GM12878 (cell line): ENCODE data around the gene MRPS21. TPM values are rescaled to one million over a fixed set of nuclear protein-coding genes. Genes with fewer than 3 reads are reported as not detected.

Experiments
- ATAC-seq: fragments of 200-7000 bp; cut with Tn5 transposase; 3 replicates; pipeline ENCODE4 v1.9.1; 2020; ENCODE audit warnings: mild to moderate bottlenecking, moderate library complexity
- BruUV-seq: library from RNA; stranded (reverse); fragments of 400-500 nt; replicated peaks from 2 replicates; lab custom pipeline; 2021; lab: Mats Ljungman, UMichigan
- CTCF ChIA-PET: fragments of 300-600 bp; sonication (Branson Sonifier 250); formaldehyde crosslinking; extraction: SDS; loops from one replicate; lab custom pipeline; 2021; ENCODE audit warnings: inconsistent platforms; lab: Yijun Ruan, JAX
- POLR2A ChIA-PET: fragments of 350-600 bp; formaldehyde crosslinking; extraction: SDS; loops from one replicate; lab custom pipeline; 2021; ENCODE audit warnings: inconsistent platforms; lab: Charles Lee
- RAD21 ChIA-PET: fragments of 300-600 bp; sonication (Branson Sonifier 250); formaldehyde crosslinking; loops from one replicate; lab custom pipeline; 2023; ENCODE audit warnings: antibody characterized with exemption; ENCODE audit not compliant: unreplicated experiment; lab: Charles Lee
- SMC1A ChIA-PET: fragments of 300-600 bp; sonication (Branson Sonifier 250); formaldehyde crosslinking; loops from one replicate; lab custom pipeline; 2023; ENCODE audit not compliant: unreplicated experiment, uncharacterized antibody; lab: Charles Lee
- DNase-seq: peaks from one replicate; pipeline ENCODE4 v3.0.0-alpha.2; 2011; ENCODE audit warnings: low read depth, low spot score
- FAIRE-seq: peaks from 3 replicates; lab custom pipeline; 2011; peaks lifted over from hg19 to GRCh38; lab: Jason Lieb, UNC
- H2AFZ ChIP-seq: 2 replicates; pipeline ENCODE4 v1.6.0; 2011; ENCODE audit warnings: low read depth, low read length, control low read depth; ENCODE audit not compliant: control insufficient read depth
- H3K27ac ChIP-seq: 2 replicates; pipeline ENCODE4 v1.5.1; 2011; ENCODE audit warnings: control low read depth; ENCODE audit not compliant: control insufficient read depth, insufficient read depth
- H3K27me3 ChIP-seq, 2 experiments: replicated peaks in 1 of 2; 2 replicates each; pipeline versions ENCODE4 v1.6.0 to v1.6.1; 2011; ENCODE audit warnings: low read length in 1 of 2; ENCODE audit not compliant: control insufficient read depth in 2 of 2, insufficient read depth in 2 of 2
- H3K36me3 ChIP-seq, 2 experiments: 2 replicates each; pipeline ENCODE4 v1.5.1; 2011; ENCODE audit warnings: low read length in 1 of 2; ENCODE audit not compliant: control insufficient read depth in 2 of 2, insufficient read depth in 2 of 2
- H3K4me1 ChIP-seq: 2 replicates; pipeline ENCODE4 v1.6.1; 2011; ENCODE audit warnings: mild to moderate bottlenecking, low read length, moderate library complexity, mixed read lengths; ENCODE audit not compliant: control insufficient read depth, insufficient read depth
- H3K4me2 ChIP-seq: 2 replicates; pipeline ENCODE4 v1.6.0; 2011; ENCODE audit warnings: control low read depth; ENCODE audit not compliant: control insufficient read depth, insufficient read depth
- H3K4me3 ChIP-seq: fragments of 200-600 bp; sonication (generic); 2 replicates; pipeline ENCODE4 v1.5.1; 2016
- H3K79me2 ChIP-seq: 2 replicates; pipeline ENCODE4 v1.6.0; 2011; ENCODE audit warnings: low read length; ENCODE audit not compliant: control insufficient read depth, insufficient read depth
- H3K9ac ChIP-seq: 2 replicates; pipeline ENCODE4 v1.8.0; 2011; ENCODE audit warnings: low read length, control low read depth, mixed read lengths; ENCODE audit not compliant: control insufficient read depth, insufficient read depth
- H3K9me3 ChIP-seq: replicated peaks from 3 replicates; pipeline ENCODE4 v1.5.1; 2011; ENCODE audit warnings: mild to moderate bottlenecking, low read length; ENCODE audit not compliant: control insufficient read depth, insufficient read depth
- H4K20me1 ChIP-seq: 2 replicates; pipeline ENCODE4 v1.6.0; 2011; ENCODE audit not compliant: control insufficient read depth, insufficient read depth
- BACH1 ChIP-seq: fragments of 450-650 bp; IDR thresholded peaks from 2 replicates; pipeline ENCODE4 v1.6.1; 2017; ENCODE audit warnings: mild to moderate bottlenecking, borderline replicate concordance
- E2F4 ChIP-seq: IDR thresholded peaks from 2 replicates; pipeline ENCODE4 v1.6.1; 2012; ENCODE audit warnings: low read depth, low read length, improper control_type of control experiment
- EZH2 ChIP-seq: IDR thresholded peaks from 2 replicates; pipeline ENCODE4 v1.6.1; 2012; ENCODE audit warnings: low read depth, mild to moderate bottlenecking, control low read depth, inconsistent platforms, low read length, borderline replicate concordance; ENCODE audit not compliant: control insufficient read depth
- HDAC6 ChIP-seq: fragments of 200-600 bp; sonication (generic); IDR thresholded peaks from one replicate; pipeline ENCODE4 v1.8.0; 2017; ENCODE audit warnings: antibody characterized with exemption; ENCODE audit not compliant: unreplicated experiment
- NFYA ChIP-seq: IDR thresholded peaks from 2 replicates; pipeline ENCODE4 v1.6.1; 2011; ENCODE audit warnings: low read depth, mild to moderate bottlenecking, low read length, improper control_type of control experiment, borderline replicate concordance
- SMARCA5 ChIP-seq: fragments of 450-650 bp; IDR thresholded peaks from 2 replicates; pipeline ENCODE4 v1.6.1; 2017; ENCODE audit warnings: mild to moderate bottlenecking
- TAF1 ChIP-seq: IDR thresholded peaks from 2 replicates; pipeline ENCODE4 v1.6.1; 2011; ENCODE audit warnings: mild to moderate bottlenecking, low read depth, low read length, borderline replicate concordance
- ZBTB11 ChIP-seq: fragments of 450-650 bp; formaldehyde crosslinking; IDR thresholded peaks from 2 replicates; pipeline ENCODE4 v1.5.0; 2022; ENCODE audit warnings: mild to moderate bottlenecking, missing genetic modification characterization
- WGBS: methylation state at CpG from one replicate; pipeline ENCODE4 v1.1.6; 2016; ENCODE audit warnings: low lambda C conversion rate; ENCODE audit not compliant: insufficient replicate concordance, insufficient coverage; ENCODE audit errors: missing lambda C conversion rate; 5-methylcytosine and 5-hydroxymethylcytosine counted together
- in situ Hi-C: fragments of 300-500 bp; cut with MboI; formaldehyde crosslinking; loops from 9 replicates; pipeline ENCODE4 v1.14.3; 2018; ENCODE audit warnings: mixed read lengths
- intact Hi-C: fragments of 100-400 bp; cut with micrococcal nuclease; formaldehyde crosslinking; loops from one replicate; pipeline ENCODE4 v1.14.2; 2022; ENCODE audit not compliant: unreplicated experiment
- polyA plus RNA-seq, 11 experiments: library from polyadenylated mRNA; depleted of rRNA in 4 of 11; unstranded in 6 of 11; stranded (reverse) in 5 of 11; fragments of >200 nt; fragmentation: Nextera tagmentation in 4 of 11; fragmentation: Illumina TruSeq in 1 of 11; extraction: Ambion mirVana in 4 of 11; extraction: Trizol in 1 of 11; gene quantifications; 1 replicate in 1 of 11; 2 replicates in 10 of 11; pipeline versions ENCODE4 v1.2.1 to v1.2.3, GENCODE V29; 2011 to 2016; ENCODE audit warnings: inconsistent platforms in 2 of 11, missing spikeins in 2 of 11, low read depth in 1 of 11
- total RNA-seq, 4 experiments: library from RNA; depleted of rRNA in 3 of 4; stranded (reverse); fragments of >200 nt in 3 of 4; fragmentation: Illumina TruSeq in 1 of 4; extraction: Trizol in 1 of 4; gene quantifications; 2 replicates each; pipeline versions ENCODE4 v1.2.1 to v1.2.3, GENCODE V29; 2013 to 2021
- TF ChIP-seq, protein P1 (sequence below): fragments of 450-650 bp; IDR thresholded peaks from 2 replicates; pipeline ENCODE4 v1.6.1; 2016; ENCODE audit warnings: mild to moderate bottlenecking, moderate library complexity, borderline replicate concordance
- TF ChIP-seq, protein P2 (sequence below): IDR thresholded peaks from 2 replicates; pipeline ENCODE4 v1.6.1; 2011; ENCODE audit warnings: borderline replicate concordance, low read depth, mild to moderate bottlenecking, moderate library complexity, mixed read lengths, low read length; ENCODE audit not compliant: insufficient read depth; ENCODE audit errors: extremely low read length
- TF ChIP-seq, protein P3 (sequence below): IDR thresholded peaks from 2 replicates; pipeline ENCODE4 v1.6.1; 2011; ENCODE audit warnings: borderline replicate concordance, low read depth, mild to moderate bottlenecking, moderate library complexity, low read length; ENCODE audit not compliant: insufficient read depth, poor library complexity, severe bottlenecking

Gene MRPS21
- total and polyA plus RNA-seq, 10 of the 15 experiments (the other 5 are each of a cell fraction or from before 2014, with no cell fraction given), result 69.4 to 275 (median 103) TPM

DNA sequence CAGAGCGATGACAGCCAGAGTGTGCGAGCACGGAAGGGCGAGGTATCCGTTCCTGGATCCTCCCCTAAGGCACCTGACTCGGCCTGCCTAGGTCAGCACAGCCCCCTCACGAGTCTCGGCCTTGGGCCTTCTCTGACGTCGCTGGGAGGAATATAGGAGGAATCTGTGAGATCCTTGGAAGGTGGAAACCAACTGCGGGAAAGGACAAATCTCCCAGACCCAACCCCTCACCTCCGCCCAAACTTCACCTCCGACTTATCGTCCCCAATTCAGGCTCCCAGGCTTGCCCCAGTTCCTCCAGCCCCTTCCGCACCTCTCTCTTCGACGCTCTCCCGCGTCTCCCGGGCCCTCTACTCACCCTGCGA lies 25.3 kb upstream of the MRPS21 start:
- ATAC-seq, result peak; percentile 70
- SMC1A ChIA-PET, result interaction anchor here (0.7 to 1.9 kb wide), 2 partner anchors 12 to 13 kb away, joined by 3 to 4 read pairs; no protein-coding TSS in a partner anchor
- BruUV-seq, result no TSS peak
- TF ChIP-seq, protein P1, sequence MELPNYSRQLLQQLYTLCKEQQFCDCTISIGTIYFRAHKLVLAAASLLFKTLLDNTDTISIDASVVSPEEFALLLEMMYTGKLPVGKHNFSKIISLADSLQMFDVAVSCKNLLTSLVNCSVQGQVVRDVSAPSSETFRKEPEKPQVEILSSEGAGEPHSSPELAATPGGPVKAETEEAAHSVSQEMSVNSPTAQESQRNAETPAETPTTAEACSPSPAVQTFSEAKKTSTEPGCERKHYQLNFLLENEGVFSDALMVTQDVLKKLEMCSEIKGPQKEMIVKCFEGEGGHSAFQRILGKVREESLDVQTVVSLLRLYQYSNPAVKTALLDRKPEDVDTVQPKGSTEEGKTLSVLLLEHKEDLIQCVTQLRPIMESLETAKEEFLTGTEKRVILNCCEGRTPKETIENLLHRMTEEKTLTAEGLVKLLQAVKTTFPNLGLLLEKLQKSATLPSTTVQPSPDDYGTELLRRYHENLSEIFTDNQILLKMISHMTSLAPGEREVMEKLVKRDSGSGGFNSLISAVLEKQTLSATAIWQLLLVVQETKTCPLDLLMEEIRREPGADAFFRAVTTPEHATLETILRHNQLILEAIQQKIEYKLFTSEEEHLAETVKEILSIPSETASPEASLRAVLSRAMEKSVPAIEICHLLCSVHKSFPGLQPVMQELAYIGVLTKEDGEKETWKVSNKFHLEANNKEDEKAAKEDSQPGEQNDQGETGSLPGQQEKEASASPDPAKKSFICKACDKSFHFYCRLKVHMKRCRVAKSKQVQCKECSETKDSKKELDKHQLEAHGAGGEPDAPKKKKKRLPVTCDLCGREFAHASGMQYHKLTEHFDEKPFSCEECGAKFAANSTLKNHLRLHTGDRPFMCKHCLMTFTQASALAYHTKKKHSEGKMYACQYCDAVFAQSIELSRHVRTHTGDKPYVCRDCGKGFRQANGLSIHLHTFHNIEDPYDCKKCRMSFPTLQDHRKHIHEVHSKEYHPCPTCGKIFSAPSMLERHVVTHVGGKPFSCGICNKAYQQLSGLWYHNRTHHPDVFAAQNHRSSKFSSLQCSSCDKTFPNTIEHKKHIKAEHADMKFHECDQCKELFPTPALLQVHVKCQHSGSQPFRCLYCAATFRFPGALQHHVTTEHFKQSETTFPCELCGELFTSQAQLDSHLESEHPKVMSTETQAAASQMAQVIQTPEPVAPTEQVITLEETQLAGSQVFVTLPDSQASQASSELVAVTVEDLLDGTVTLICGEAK, result no peak
- TF ChIP-seq NFYA (no peak), BACH1 (no peak), ZBTB11 (CRISPR knock-in tag) (no peak), E2F4 (no peak), EZH2 (no peak), SMARCA5 (no peak), TAF1 (0 out of 2 replicates have a peak, but pooled peaks have one; percentile 38), HDAC6 (no peak)
- TF ChIP-seq, protein P2, sequence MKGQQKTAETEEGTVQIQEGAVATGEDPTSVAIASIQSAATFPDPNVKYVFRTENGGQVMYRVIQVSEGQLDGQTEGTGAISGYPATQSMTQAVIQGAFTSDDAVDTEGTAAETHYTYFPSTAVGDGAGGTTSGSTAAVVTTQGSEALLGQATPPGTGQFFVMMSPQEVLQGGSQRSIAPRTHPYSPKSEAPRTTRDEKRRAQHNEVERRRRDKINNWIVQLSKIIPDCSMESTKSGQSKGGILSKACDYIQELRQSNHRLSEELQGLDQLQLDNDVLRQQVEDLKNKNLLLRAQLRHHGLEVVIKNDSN, result peak; percentile 22
- TF ChIP-seq, protein P3, sequence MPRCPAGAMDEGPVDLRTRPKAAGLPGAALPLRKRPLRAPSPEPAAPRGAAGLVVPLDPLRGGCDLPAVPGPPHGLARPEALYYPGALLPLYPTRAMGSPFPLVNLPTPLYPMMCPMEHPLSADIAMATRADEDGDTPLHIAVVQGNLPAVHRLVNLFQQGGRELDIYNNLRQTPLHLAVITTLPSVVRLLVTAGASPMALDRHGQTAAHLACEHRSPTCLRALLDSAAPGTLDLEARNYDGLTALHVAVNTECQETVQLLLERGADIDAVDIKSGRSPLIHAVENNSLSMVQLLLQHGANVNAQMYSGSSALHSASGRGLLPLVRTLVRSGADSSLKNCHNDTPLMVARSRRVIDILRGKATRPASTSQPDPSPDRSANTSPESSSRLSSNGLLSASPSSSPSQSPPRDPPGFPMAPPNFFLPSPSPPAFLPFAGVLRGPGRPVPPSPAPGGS, result no peak

More for the DNA sequence above, 25.3 kb upstream of the MRPS21 start:
- ChIA-PET CTCF (interaction anchor here (1.0 kb wide), 1 partner anchor 12 kb away, joined by 4 read pairs; no protein-coding TSS in a partner anchor), RAD21 (no interaction called here), POLR2A (interaction anchor here (1.3 kb wide), 1 partner anchor 12 kb away, joined by 8 read pairs; no protein-coding TSS in a partner anchor)
- Histone ChIP-seq H2AFZ (peak overlapping the region; percentile 97), H3K9ac (peak overlapping the region; percentile 97), H3K27me3 (no peaks in the 10 kb centered on the region), H3K9me3 (no peaks in the 10 kb centered on the region), H3K27ac (peak overlapping the region; percentile 90), H3K79me2 (peaks cover 27% of the 10 kb centered on the region), H3K4me2 (peak overlapping the region; percentile 86), H3K4me1 (peaks cover 8% of the 10 kb centered on the region), H4K20me1 (no peaks in the 10 kb centered on the region), H3K4me3 (peak overlapping the region; percentile 97), H3K36me3 (peaks cover 4 to 19% of the 10 kb centered on the region in 2 experiments)
- no peak for FAIRE-seq
- WGBS, result under 1% methylated on average over 21 of the region's 21 CpGs
- in situ Hi-C loops (no loop called here), intact Hi-C loops (loop anchor here (1.0 to 5.0 kb wide), 2 partner anchors 12 to 54 kb away; partner anchors contain the start of gene PRPF3)
- DNase-seq, result no peak
